ENCODE measurements around the gene ENOX1.

DNA sequence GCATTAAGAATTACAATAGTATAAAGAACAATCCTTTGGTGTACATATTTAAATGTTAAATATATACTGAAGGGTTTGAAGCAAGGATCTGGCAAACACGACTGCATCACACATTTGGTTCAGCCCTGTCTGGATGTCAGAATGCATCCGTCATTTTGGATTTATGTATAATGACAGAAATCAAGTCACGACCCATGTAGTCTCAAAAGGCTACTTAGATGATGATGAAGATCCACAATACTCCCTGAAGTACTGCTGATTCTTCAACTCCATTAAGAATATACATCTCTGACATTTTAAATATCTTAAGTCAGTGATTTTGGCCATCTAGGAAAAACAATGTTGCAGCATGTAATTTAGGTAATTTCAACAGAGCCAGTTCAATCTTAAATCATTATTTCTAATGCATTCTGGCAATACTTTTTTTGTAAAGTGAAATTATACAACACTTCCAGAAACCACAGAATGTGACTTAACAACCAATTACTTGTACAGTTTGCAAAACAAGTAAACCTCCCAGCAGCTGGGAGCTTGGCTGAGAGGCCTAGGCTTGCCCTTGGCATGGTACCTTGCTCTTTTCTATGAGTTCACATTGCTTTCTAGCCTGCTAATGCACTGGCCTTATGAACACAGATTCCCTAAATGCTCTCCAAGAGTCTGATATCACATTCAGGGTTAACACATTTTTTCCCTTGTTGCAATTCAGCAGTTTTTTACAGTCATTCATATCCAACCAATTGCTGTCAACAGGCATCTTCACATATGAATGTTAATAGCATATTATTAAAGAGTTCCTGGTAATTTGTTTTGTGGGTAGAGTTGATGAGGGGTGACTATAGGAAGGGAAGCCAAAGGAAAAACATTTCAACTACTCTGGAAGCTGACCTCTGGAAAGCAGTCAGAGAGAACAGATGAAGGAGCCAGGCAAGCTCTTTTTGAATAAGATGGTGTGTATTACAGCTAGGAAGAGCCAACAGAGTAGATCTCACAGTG, 175.2 kb downstream of the ENOX1 start:
- no peak for TF ChIP-seq EZH2 (IDR thresholded peaks at IDR 0.05; ENCODE audit: low read depth)
- TF ChIP-seq CTCF (conservative IDR thresholded peaks at IDR 0.05) = no peak
